Endothelial cell of hepatic sinusoid (primary cell): ENCODE measurements around the gene ZNF652.

Experiments
- in situ Hi-C: cut with HindIII; loops from 2 replicates; pipeline ENCODE4 v1.10.0; 2017; ENCODE audit warnings: low sequenced_read_pairs

The ZNF652 gene

DNA sequence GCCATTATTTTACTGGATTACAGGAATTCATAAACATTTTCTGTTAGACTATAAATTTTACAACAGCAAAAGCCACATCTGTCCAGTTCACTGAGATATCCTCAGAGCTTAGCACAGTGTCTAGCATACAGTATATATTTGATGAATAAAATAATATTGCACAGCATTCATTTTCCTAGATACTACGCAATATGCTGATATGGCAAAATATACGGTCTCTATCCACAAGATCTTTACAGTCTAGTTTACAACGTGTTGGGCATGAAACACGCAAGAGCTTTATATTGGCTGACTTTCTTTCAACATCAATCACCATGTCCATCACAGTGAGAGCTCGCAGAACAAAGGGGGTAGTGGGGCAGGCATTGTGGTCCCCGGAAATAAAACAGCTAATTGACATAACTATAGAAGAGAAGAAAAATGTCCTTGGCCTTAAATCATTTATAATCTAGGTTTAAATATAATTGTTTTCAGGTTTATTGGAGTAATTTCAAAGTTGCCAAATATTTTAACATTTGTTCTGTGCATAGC, 43.5 kb downstream of the ZNF652 start:
- in situ Hi-C loops = loop anchor here (5.0 kb wide), 1 partner anchor 79 kb away; no protein-coding TSS in a partner anchor

DNA sequence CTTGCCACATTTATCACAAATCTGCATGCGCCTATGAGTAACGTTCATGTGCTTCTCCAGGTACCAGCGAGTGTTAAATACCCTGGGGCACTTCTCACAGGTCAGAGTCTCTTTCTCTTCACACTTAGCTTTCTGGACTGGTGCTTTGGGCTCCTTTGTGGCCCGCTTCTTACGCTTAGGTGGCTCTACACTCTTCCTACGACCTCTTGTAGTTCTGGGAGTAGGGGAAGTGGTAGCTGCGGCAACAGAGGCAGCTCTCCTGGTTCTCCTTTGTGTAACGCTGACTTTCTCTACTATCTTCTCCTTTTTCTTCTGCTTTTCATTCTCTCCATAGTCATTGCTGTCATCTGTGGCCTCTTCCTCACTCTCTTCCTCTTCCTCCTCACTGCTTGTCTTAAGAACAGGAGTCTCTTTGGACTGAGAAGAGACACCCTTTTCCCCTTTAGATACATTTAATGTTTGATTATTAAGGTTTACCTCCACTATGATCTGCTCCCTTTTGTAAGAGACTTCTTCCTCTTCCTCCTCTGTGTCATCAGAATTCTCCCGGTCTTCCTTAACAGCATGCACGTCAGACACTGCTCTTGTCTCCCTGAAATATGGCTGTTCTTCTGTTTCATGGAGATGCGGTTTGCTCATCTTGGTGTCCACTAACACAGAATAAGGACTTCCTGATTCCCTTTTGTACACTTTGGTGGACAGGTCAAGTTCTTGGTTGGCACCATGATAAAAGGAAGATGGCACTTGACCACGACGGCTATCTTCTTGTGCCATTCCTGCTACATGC, 45.0 kb downstream of the ZNF652 start:
- in situ Hi-C loops = loop anchor here (5.0 kb wide), 1 partner anchor 80 kb away; no protein-coding TSS in a partner anchor

- in situ Hi-C loops = loop anchor here (5.0 kb wide), 1 partner anchor 81 kb away; no protein-coding TSS in a partner anchor
These were observed 45.8 kb downstream of the ZNF652 start for GRCh38 chr17:49316258-49316570.

DNA sequence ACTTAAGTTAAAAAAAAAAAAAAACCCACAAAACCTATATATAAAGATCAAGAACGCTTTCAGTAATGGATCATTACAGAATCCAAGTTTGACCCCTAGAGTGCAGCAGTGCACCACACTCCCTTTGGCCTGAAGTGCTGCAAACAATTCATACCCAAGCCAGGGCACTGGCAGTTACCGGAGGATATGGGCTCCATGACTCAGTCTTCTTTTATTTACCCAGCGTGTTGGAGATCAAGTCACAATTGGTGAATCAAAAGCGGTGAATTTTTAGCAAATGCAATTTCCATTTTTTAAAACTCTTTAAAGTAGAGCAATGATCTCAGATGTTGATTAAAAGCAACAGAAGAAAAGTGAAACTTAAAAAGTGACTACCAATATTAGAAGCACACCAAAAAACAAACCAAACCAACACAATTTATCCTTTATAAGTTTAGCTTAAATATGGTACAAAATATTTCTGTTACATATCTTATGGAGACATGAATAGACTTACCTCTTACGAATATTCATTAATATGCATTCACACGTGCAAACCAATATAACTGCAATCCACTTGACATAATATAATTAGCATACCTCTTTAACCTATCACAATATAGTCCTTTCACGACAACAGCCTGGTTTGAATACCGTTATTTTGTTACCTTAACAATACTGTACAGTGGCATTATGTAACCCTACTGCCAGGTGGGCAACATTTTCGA, 46.3 kb downstream of the ZNF652 start:
- in situ Hi-C loops = loop anchor here (5.0 kb wide), 1 partner anchor 82 kb away; no protein-coding TSS in a partner anchor

DNA sequence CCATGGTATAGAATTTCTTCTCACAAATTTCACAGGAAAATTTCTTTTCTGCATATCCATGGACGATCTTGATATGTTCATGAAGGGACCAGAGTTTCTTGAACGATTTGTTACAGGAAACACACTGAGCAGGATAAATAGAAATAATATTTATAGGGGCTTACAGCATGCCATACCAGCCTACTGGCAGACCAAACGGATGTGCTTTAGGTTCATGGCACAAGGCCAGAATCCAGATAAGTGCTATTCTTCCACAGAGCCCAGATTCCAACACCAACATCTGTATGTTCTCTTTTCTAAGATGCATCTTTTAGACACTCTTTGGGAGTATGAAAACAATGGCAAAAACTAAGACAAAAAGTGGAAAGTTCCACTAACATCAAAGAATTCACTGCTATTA, 49.3 kb downstream of the ZNF652 start:
- in situ Hi-C loops = no loop called here

GRCh38 chr17:49299996-49300395, 62.1 kb downstream of the ZNF652 start:
- in situ Hi-C loops = no loop called here

DNA sequence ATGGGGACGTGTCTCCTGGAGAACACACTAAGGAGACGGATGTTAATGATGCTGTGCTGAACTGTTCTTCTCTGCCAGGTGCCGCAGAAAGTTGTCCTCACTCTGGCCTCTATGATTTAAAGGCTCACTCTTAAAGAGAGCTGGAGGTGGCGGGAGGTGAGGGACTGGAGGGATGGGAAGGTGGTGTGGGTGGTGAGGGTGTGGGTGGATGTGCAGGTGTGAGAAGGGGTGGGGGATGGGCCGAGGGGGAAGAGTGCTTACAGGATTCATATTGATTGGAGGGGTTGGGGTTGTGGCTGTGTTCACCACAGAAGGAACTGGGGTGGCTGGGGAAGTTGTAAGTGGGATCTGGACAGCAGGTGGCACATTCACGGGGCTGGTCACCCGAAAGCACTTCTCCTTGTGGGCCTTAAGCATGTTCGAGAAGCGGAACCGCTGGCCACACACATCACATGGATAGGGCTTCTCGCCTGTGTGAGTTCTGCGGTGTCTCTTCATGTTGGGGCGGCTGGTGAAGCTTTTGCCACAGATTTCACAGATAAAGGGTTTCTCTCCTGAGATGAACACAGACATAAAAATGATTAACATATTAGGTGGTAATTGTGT, 63.6 kb downstream of the ZNF652 start:
- in situ Hi-C loops = no loop called here

GRCh38 chr17:49297141-49297540, 64.9 kb downstream of the ZNF652 start:
- in situ Hi-C loops = no loop called here

DNA sequence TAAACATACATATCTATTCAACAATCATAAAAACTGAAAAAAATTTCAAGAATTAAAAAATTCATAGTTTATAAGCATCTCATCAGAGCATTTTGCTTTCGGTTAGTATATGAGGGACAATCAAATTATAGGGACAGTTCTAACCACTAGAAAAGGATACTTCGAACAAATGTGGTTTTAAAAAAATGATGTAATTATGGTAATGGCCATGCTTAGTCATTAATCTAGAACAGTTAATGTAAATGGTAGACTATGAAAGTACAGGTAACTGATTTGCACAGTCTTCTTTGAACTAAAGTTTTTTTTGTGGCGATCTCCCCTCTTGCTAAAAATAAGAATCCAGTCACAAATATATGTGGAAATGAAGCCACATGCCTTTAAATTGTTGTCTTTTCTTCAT, 67.9 kb downstream of the ZNF652 start:
- in situ Hi-C loops = no loop called here

GRCh38 chr17:49292901-49293300, 69.1 kb downstream of the ZNF652 start:
- in situ Hi-C loops = no loop called here

DNA sequence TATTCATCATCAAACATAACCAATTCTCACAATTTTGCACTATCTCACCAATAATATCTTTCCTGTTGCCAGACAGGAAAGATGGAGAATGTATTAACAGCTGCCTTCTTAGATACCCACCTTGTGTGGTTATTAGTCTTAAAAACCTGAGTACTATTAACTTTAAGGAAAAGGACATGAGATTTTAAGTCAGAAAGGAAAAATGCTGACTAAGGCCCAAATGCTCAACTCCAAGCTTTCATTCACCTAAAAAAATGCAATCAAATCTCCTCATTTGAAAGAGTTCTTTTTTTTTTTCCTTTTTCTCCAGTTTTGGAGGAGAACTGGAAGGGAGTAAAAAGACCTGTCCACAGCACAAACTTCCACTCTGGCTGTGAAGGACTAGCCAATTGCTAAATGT, 70.1 kb downstream of the ZNF652 start:
- in situ Hi-C loops = no loop called here

DNA sequence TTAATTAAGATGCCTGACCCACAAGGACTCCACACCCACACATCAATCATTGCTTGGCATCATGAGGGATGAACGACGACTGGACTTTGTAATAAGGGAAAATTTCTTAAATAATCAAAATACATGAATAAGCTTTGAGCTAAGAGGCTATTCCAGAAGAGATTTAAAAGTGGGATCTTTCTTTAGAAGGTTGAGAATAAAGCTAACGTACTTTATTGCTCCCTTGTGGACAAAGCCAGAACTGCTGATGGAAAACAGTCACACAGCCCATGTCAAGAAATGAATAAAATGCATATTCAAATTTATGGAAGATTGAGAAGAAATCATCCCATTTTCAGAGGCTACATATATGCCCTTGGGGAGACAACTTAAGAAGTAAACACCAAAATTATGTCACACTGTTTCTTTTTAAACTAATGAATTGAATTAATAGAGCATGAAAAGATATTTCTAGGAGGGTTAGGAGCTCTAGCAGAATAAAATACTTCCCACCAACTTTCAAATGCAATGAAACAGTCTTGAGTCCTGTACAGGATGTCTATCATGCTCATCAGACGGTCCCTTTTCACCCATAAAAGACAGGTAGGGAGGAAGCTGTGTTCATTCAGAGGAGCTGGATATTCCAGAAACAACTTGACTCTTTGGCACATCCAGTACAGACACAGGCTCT, 71.2 kb downstream of the ZNF652 start:
- in situ Hi-C loops = no loop called here

GRCh38 chr17:49288388-49288787, 73.7 kb downstream of the ZNF652 start:
- in situ Hi-C loops = loop anchor here (5.0 to 10.0 kb wide), 2 partner anchors 51 to 86 kb away; no protein-coding TSS in a partner anchor

- in situ Hi-C loops = loop anchor here (5.0 to 10.0 kb wide), 2 partner anchors 50 to 87 kb away; no protein-coding TSS in a partner anchor
These were observed 74.6 kb downstream of the ZNF652 start for GRCh38 chr17:49287481-49287880.

- in situ Hi-C loops = loop anchor here (5.0 to 10.0 kb wide), 2 partner anchors 49 to 88 kb away; no protein-coding TSS in a partner anchor
These were observed 75.6 kb downstream of the ZNF652 start for GRCh38 chr17:49286261-49286973.

- in situ Hi-C loops = loop anchor here (5.0 to 10.0 kb wide), 2 partner anchors 48 to 89 kb away; no protein-coding TSS in a partner anchor
These were observed 76.3 kb downstream of the ZNF652 start for GRCh38 chr17:49285716-49286115.

DNA sequence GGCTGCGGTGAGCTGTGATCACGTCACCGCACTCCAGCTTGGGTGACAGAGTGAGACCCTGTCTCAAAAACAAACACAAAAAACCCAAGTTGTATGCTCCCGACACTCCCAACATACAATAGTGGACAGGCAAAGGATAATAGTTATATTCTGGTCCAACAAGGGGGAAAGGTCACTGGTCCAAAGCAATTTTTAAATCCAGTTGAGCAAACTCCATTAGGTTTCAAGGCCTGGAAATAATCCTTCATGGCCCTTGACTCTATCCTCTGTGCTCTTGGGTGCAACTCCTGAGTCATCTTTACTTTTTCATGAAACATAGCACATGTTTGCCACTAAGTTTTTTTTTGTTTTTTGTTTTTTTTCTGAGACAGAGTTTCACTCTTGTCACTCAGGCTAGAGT, 81.1 kb downstream of the ZNF652 start:
- in situ Hi-C loops = loop anchor here (10.0 kb wide), 1 partner anchor 94 kb away; no protein-coding TSS in a partner anchor

- in situ Hi-C loops = loop anchor here (10.0 kb wide), 1 partner anchor 95 kb away; no protein-coding TSS in a partner anchor
These were observed 82.0 kb downstream of the ZNF652 start for GRCh38 chr17:49280061-49280460.

DNA sequence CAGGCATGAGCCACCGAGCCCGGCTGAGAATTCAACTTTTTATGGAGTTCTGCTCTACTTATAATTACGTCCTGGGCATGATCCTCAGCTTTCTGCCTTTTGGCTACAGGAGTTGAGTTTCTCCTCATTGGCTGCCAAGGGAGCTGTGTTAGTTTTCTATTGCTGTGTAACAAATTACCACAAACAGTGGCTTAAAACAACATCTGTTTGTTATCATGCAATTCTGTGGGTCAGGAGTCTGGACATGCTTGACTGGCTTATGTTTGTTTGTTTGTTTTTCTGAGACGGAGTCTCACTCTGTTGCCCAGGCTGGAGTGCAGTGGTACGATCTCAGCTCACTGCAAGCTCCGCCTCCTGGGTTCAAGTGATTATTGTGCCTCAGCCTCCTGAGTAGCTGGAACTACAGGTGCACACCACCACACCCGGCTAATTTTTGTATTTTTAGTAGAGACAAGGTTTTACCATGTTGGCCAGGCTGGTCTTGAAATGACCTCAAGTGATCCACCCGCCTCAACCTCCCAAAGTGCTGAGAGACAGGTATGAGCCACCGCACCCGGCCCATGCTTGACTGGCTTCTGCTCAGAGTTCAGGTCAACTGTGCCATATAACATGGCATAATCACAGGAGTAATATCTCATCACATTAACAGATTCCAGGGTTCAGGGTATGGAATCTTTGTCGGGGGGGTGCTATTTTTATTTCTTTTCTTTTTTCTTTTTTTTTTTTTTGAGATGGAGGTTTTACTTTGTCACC, 82.6 kb downstream of the ZNF652 start:
- in situ Hi-C loops = loop anchor here (10.0 kb wide), 1 partner anchor 95 kb away; no protein-coding TSS in a partner anchor
